GM03348 (cell line): ENCODE measurements around the gene PMP22.
"Not testable (repeated sequence)": the region's sequence is repeated elsewhere in the genome, so short reads cannot be mapped to it uniquely, and the experiment has no call there.

Experiments
- DNase-seq: peaks from one replicate; pipeline ENCODE4 v3.0.0; 2012; ENCODE audit warnings: low spot score

Gene PMP22

DNA sequence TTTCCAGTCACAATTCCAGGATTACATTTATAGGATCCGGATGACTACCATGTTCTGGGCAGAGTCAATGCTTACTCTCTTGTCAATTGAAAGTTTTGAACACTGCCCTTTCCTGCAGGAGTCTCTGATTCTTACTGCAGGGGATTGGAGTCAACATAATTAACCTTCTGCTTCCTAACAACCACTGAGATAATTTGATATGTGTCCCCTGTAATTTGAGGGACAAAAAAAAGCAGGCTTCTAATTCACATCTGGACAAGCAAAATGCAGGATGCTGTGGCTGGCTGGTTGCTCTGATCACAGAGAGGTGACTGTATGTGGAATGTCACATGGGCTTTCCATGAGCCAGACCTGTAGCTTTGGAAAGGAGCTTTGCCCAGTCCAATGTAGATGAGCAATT is 54.9 kb downstream of the PMP22 start:
- no peak for DNase-seq

DNA sequence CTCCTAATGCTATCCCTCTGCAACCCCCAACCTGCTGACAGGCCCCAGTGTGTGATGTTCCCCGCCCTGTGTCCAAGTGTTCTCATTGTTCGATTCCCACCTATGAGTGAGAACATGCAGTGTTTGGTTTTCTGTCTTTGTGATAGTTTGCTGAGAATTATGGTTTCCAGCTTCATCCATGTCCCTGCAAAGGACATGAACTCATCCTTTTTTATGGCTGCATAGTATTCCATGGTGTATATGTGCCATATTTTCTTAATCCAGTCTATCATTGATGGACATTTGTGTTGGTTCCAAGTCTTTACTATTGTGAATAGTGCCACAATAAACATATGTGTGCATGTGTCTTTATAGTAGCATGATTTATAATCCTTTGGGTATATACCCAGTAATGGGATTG is 62.1 kb downstream of the PMP22 start:
- not testable (repeated sequence) for DNase-seq

DNA sequence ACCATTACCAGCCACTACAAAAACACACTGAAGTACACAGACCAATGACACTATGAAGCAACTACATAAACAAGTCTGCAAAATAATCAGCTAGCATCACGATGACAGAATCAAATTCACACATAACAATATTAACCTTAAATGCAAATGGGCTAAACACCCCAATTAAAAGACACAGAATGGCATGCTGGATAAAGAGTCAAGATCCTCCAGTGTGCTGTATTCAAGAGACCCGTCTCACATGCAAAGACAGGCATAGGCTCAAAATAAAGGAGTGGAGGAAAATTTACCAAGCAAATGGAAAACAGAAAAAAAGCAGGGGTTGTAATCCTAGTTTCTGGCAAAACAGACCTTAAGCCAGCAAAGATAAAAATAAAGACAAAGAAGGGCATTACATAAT is 64.6 kb downstream of the PMP22 start:
- DNase-seq, result not testable (repeated sequence)

DNA sequence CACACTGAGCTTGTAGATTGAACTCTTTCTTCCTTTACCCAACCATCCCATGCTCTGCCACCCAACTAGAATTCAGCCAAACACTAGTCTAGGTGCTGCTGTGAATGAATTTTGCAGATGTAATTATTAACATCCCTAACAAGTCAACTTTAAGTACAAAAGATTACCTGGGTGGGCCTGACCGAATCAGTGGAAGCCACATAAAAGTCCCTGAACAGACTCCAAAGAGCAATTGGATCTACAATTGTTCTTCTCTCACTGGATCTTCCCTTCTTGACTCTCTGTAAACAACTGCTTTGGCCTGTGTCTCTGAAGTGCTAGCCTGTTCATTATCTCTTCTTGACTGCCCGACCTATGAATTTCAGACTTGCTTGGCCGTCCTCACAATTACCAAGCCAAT is 67.9 kb downstream of the PMP22 start:
- no peak for DNase-seq

DNA sequence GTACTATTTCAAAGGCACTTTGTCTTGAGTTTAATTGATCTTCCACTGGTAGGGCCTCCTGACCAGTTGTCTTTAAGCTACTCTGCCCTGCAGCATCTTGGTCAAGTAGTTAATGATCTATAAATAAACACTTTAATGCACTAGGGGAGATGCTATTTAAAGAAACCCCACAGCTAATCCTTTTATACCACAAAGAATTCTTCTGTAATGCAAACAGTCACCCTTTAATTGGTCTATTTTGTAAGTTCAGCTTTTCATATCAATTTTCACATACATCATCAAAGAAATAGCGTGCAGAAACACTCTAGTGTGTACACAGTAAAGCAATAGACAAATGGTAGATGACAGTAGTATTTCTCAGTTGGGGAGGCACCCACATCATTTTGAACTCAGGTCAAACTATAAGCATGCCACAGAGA is 70.3 kb downstream of the PMP22 start:
- DNase-seq, result no peak

DNA sequence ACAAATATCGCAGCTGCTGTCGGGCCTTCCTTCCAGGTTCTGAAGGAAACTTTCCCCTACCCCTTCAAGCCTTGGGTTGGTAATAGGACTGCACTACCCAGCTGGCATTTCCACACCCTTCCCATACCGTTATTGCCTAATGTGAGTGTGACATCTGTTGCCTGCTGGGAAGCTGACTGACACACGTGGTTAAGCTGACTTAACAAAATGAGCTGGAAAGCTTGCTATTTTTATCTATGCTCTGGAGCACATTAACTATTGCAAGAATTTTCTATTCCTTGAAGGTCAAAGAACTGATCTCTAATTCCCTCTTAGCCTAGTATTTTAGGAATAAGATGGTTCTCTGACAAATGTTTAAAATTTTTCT is 79.5 kb downstream of the PMP22 start:
- DNase-seq, result peak; percentile 82

DNA sequence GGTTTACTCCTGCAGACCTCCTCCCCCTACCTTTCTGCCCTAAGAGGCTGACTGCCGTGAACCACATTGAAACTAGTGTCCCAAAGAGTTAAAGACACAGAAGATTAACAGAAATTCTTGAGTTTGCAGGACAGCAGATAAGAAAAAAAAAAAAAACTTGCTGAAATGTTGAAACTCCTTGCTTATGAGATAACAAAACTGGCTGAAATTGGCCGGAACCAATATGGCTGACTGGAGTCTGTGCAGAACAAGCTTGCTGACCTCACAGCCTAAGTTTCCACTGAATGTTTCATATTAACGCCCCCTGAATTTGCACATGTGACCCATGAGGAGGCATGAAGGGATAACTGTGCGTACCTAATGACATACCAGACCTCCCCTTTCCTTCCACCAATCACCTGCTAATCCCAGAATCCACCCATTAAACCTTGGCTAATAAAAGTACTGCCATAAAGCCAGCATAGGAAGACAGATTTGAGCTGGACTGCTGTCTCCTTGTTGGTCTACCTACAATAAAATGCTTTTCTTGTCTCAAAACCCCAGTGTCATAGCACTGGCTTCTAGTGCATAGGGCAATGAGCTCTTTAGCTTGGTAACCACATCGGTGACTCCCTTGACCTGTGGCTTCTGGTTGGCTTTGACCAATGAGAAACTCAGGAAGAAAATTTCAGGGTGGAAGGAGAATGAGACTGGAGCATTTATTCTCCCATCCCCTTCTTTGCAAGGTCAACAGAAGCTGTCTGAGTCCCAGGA is 80.1 kb downstream of the PMP22 start:
- no peak for DNase-seq

DNA sequence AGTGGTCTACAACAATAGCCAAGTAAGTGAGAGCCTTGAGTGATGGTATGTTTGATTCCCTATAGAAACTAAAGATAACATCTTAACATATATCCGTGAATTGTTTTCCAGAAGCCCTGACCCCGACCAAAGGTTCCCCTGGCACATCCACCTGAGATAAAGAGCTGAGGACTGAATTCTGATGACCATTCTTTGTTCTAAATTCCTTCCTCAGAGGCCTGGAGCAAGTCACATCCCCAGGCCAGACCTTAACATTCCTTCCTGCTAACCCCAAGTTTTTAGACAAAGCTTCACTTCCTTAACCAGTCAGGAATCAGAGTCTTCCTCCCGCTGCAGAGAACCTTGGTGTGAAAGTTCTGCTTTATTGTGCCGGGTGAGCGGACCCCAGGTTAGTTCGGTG is 83.3 kb downstream of the PMP22 start:
- DNase-seq, result no peak

DNA sequence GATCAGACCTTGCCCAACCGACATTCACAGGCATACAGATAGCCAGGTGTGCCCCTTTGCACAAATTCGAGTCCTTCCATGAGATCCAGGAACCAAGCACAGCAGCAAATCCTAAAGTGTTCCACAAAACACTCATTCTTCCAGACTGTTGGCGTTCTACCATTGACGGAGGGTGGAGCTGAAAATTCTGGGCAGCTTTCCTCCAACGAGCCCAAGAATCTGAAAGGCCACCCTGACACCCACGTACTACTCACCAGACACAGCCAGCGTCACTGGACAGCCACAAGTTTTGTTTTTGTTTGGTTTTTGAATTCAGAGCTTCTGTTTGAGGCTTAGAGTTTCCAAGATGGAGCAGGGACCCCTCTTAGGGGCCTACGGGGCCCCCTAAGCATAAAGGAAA is 83.8 kb downstream of the PMP22 start:
- DNase-seq, result peak; percentile 38

DNA sequence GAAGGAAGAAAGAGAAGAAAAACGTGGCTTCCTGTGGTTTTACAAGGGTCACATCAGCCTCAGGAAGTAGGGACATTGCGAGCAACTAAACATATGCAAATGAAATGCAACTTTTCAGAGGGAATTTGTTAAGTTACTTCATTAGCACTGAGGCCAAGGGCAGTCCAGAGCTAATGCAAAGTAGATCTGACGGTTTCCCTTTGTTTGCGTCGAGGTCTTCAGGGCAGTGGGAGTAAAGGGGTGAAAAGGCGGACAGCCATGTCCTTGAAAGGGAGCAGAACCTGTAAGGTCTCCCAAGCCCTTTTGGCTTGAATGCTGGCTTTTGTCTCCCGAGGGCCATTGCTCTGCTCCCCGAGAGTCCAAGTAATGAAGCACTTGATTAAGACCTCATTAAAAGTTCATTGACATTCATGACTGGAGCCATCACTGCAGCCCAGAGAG is 85.0 kb downstream of the PMP22 start:
- DNase-seq, result no peak
